Omental fat pad (tissue), 4 donors: Measurements from ENCODE around the gene VAPA. TPM values are rescaled to one million over a fixed set of nuclear protein-coding genes. Genes with fewer than 3 reads are reported as not detected.
"Not testable (repeated sequence)": the region's sequence is repeated elsewhere in the genome, so short reads cannot be mapped to it uniquely, and the experiment has no call there.

Experiments used
- ATAC-seq: fragments of 150-250 bp; one replicate; pipeline ENCODE4 v1.9.1; 2016; ENCODE audit warnings: mild to moderate bottlenecking, moderate library complexity; ENCODE audit not compliant: low FRiP score
- DNase-seq: peaks from one replicate; pipeline ENCODE4 v3.0.0-alpha.2; 2019; ENCODE audit warnings: low spot score
- total RNA-seq, 4 donors: library from RNA; depleted of rRNA; stranded (reverse); fragments of >200 nt; gene quantifications; one replicate each; pipeline ENCODE4 v1.1.0, GENCODE V29; 2016
- TF ChIP-seq, protein P1 (sequence below), 3 donors: fragments of 450-650 bp; IDR thresholded peaks; one replicate each; pipeline ENCODE4 v1.5.1; 2016 to 2017; ENCODE audit warnings: antibody characterized with exemption in 3 of 3, mild to moderate bottlenecking in 3 of 3, moderate library complexity in 2 of 3

Gene VAPA
- total RNA-seq, 4 donors from 2014 or later = 173 to 345 (median 246) TPM

DNA sequence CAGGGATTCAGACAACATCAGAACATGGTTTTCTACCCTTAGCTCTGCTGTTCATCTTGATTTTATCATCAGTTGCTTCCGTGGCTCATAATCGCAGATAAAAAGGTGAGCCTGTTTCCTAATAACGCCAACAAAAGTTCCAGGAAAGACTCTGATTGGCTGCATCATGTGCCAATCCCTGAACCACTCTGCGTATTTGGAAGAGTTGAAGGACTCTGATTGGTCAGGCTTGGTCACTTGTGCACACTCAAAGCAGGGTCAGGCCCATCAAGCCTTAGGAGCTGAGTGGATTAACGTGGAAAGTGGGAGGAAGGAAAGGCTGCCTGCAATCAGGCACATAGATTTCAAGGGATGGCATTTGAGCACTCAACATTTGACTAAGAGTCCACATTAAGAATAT is 16.7 kb upstream of the VAPA start:
- TF ChIP-seq, protein P1, sequence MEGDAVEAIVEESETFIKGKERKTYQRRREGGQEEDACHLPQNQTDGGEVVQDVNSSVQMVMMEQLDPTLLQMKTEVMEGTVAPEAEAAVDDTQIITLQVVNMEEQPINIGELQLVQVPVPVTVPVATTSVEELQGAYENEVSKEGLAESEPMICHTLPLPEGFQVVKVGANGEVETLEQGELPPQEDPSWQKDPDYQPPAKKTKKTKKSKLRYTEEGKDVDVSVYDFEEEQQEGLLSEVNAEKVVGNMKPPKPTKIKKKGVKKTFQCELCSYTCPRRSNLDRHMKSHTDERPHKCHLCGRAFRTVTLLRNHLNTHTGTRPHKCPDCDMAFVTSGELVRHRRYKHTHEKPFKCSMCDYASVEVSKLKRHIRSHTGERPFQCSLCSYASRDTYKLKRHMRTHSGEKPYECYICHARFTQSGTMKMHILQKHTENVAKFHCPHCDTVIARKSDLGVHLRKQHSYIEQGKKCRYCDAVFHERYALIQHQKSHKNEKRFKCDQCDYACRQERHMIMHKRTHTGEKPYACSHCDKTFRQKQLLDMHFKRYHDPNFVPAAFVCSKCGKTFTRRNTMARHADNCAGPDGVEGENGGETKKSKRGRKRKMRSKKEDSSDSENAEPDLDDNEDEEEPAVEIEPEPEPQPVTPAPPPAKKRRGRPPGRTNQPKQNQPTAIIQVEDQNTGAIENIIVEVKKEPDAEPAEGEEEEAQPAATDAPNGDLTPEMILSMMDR (IDR thresholded peaks at IDR 0.05) = no peak
- no peak for DNase-seq
- ATAC-seq = no peak

- ATAC-seq, DNase-seq: not testable (repeated sequence)
These were observed 16.0 kb upstream of the VAPA start for GRCh38 chr18:9897787-9898291.

DNA sequence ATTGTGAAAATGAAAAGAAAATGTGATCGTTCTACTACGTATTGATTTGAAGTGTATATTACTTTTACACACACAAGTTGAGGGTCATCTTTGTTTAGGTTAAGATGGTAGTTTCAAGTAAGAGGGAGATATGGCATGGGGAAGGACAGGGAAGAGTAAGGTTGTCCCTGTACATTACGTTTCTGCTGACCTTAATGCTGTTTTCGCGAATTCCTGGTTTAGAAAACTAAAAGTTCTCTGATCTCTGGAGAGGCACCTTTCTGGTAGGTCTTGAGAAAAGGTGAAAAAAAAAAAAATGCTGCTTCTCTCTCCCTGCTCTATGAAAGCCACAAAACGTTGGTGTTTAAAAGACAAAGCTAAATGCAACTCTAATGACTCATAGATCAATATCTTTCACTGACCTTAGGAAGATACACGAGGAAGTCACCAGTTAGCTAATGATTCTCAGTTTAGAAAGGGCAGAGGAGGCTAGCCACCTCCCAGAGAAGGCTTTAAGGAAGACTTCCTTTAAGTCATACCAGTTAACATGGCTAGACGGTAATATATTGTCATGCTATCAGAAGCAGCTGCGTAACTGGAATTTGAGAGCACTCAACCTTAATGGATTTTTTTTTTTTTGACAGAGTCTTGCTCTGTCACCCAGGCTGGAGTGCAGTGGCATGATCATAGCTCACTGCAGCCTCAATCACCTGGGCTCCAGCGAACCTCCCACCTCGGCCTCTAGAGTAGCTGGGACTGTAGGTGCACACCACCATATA is 14.8 kb upstream of the VAPA start:
- TF ChIP-seq, protein P1 (IDR thresholded peaks at IDR 0.05) = no peak
- ATAC-seq (no peak), DNase-seq (no peak)

DNA sequence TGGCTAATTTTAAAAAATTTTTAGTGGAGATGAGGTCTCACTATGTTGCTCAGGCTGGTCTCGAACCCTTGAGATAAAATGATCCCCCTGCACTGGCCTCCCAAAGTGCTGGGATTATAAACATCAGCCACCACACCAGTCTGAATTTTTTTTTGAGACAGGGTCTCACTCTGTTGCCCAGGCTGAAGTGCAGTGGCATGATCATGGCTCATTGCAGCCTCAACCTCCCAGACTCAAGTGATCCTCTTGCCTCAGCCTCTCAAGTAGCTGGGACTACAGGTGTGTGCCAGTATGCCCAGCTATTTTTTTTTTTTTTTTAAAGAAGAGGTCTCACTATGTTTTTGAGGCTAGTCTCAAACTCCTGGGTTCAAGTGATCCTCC is 14.3 kb upstream of the VAPA start:
- DNase-seq, ATAC-seq: not testable (repeated sequence)

GRCh38 chr18:9900699-9901098 is 13.1 kb upstream of the VAPA start:
- DNase-seq (no peak), ATAC-seq (no peak)
- TF ChIP-seq, protein P1 (IDR thresholded peaks at IDR 0.05) = no peak

GRCh38 chr18:9901377-9901776 is 12.4 kb upstream of the VAPA start:
- ATAC-seq = no peak
- DNase-seq = no peak
- TF ChIP-seq, protein P1 (IDR thresholded peaks at IDR 0.05) = no peak

DNA sequence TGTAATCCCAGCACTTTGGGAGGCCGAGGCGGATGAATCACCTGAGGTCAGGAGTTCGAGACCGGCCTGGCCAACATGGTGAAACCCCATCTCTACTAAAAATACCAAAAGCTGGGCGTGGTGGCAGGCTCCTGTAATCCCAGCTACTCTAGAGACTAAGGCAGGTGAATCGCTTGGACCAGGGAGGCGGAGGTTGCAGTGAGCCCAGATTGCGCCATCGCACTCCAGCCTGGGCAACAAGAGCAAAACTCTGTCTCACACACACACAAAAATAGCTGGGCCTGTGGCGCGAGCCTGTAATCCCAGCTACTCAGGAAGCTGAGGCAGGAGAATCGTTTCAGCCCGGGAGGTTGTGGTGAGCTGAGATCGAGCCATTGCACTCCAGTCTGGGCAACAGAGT is 11.6 kb upstream of the VAPA start:
- DNase-seq = not testable (repeated sequence)

DNA sequence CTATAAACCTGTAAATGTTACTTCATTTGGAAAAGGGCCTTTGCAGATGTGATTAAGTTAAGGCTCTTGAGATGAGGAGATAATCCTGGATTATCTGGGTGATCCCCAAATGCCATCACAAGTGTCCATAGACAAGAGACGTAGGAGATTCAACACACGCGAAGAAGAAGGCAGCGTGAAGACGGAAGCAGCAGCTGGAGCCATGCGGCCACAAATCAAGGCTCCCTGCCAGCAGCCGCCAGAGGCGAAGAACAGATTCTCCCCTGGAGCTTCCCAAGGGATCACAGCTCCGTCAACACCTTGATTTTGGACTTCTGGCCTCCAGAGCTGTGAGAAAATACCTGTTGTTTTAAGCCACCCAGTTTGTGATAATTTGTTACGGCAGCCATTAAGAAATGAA is 11.0 kb upstream of the VAPA start:
- DNase-seq (no peak), ATAC-seq (no peak)
- TF ChIP-seq, protein P1 (IDR thresholded peaks at IDR 0.05) = no peak

More for the DNA sequence above, 11.6 kb upstream of the VAPA start:
- not testable (repeated sequence) for ATAC-seq
